Loucy (cell line): ENCODE data around the gene CLTCL1.

Experiments
- CTCF ChIP-seq: fragments of 200-600 bp; sonication (generic); conservative IDR thresholded peaks from 2 replicates; pipeline ENCODE4 v1.5.1; 2014; ENCODE audit warnings: mild to moderate bottlenecking, antibody characterized with exemption, low read length
- EZH2phosphoT487 ChIP-seq: fragments of 200-600 bp; IDR thresholded peaks from 2 replicates; pipeline ENCODE4 v1.6.1; 2018; ENCODE audit warnings: antibody characterized with exemption, mild to moderate bottlenecking, moderate library complexity, borderline replicate concordance

DNA sequence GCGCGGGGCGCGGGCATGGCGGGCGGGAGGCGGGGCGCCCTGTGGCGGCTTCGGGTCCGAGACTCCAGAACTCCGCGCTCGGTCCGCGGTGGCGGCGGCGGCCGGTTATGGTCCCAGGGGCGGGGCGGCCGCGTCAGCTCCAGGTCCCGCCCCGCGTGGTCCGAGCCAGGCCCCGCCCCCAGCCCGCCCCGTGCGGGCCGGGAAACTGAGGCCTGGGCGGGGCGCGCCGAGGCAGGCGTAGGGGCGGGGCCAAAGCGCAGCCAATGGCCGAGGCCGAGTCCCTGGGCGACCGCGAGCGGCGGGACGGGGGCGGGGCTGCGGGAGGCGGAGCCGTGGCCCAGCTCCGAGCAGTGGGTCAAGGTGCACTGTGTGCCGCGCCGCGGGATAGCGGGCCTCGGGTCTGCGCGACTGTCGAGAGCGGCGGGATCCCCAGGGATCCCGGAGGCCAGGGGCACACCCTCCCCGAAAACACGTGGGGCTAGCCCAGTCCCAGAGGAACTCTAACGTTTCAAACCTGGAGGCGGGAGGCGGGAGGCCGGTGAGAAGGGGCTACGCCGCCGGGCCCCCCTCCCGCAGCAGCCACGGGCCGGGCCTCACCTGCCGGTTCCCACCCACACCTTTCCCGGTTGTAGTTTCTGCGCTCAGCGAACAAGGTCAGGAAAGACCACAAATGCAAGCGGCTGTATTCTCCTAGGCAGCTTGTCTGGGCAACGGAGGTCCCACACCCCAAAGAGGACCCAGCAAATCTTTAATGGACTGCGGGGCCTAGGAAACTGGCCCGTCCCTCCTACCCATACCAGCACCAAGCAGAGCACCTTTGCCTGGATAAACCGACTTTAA lies 112.6 kb downstream of the CLTCL1 start, which contains the start of gene SLC25A1:
- TF ChIP-seq CTCF: no peak
- no peak for TF ChIP-seq EZH2phosphoT487
